HG02973 (cell line): Measurements from ENCODE around the gene MBD2.
"Not testable (repeated sequence)": the region's sequence is repeated elsewhere in the genome, so short reads cannot be mapped to it uniquely, and the experiment has no call there.

Experiments
- ATAC-seq: cut with Tn5 transposase; IDR thresholded peaks from one replicate; pipeline ENCODE4 v1.9.1; 2021; ENCODE audit warnings: moderate library complexity; ENCODE audit not compliant: unreplicated experiment

MBD2 gene, protein sequence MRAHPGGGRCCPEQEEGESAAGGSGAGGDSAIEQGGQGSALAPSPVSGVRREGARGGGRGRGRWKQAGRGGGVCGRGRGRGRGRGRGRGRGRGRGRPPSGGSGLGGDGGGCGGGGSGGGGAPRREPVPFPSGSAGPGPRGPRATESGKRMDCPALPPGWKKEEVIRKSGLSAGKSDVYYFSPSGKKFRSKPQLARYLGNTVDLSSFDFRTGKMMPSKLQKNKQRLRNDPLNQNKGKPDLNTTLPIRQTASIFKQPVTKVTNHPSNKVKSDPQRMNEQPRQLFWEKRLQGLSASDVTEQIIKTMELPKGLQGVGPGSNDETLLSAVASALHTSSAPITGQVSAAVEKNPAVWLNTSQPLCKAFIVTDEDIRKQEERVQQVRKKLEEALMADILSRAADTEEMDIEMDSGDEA

GRCh38 chr18:54224379-54225014 is at the start of gene MBD2:
MBD2 (minus strand) TSS chr18:54224669; CDS start chr18:54224559, 110 bp downstream.
- ATAC-seq: peak; percentile 89

DNA sequence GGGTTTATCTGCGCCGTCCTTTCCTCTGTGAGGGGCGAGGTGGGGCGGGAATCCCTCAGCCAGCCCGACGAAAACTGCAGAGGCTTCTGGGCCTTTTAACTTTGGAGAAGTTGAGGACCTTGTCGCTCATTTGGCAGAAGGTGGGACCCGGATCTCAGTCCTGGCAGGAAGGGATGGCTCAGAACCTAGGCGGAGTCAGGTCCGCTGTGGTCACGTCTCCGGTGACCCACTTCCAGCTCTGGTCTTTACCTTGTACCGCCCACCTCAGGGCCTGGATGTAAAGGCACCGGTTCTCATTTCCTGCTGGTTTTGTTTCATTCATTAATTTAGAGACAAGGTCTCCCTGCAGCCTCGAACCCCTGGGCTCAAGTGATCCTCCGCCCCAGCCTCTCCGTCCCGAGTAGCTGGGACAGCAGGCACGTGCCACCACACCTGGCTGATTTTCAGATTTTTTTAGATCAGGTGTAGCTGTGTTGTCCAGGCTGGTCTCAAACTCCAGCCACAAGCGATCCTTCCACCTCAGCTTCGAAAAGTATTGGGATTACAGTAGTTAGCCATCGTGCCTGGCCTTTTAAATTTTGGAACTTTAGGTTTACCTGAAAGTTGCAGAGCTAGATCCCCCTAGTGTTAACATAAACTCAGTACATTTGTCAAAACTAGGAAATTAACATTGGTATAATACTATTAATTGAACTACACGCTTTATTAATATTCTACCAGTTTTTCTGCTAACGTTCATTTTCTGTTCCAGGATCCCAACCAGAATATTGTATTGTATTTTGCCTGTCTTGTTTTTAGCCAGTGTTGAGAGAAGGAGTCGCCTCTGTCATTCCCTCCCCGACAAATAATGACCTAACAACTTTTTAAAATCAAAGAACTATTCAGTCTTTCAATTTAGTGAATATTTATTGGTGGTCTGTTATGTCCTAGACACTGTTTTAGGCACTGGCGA is 45.7 kb upstream of the MBD2 start:
- ATAC-seq: peak; percentile 29

- ATAC-seq: no peak
Measured at GRCh38 chr18:54268751-54269150, 44.3 kb upstream of the MBD2 start.

GRCh38 chr18:54267701-54268100 is 43.2 kb upstream of the MBD2 start:
- no peak for ATAC-seq

DNA sequence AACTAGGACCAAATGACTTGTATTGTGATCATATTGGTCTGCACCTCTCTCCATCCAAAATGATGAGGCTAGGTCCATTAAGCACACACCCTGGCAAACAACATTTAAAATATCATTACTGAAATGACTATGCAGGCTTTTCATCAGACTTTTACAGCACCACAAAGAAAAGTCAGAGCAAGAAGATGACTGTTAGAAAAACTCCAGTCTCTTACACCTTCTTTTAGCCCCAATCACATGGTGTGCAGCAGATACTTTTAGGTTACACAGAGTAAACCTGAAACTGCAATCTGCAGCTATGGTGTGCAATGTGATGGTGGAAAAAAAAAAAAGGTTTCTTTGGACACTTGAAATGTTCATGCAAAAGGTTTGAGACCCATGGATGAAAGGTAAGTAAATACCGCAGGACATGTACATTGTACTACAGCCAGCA is 39.5 kb upstream of the MBD2 start:
- ATAC-seq: peak; percentile 76

GRCh38 chr18:54261894-54262293 is 37.4 kb upstream of the MBD2 start:
- ATAC-seq: peak; percentile 66

DNA sequence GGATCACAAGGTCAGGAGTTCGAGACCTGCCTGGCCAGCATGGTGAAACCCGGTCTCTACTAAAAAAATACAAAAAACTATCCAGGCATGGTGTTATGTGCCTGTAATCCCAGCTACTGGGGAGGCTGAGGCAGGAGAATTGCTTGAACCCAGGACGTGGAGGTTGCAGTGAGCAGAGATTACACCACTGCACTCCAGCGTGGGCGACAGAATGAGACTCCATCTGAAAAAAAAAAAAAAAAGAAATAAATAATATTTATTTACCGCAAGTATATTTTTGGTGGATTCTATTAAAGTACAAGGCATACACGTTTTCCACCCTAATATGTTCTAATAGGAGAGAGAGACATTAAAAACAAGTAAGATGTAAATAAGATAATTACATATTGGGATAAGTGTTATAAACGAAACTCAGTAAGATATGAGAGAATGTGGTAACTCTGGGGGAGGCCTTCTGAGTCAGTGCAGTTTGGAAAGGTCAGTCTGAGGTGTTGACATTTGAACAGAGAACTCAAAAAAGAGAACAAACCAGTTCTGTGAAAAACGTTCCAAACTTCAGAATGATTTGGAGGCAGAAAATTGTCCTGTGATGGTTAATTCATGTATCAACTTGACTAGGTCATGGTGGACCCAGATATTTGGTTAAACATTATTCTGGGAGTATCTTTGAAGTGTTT is 36.1 kb upstream of the MBD2 start:
- peak; percentile 37 for ATAC-seq

DNA sequence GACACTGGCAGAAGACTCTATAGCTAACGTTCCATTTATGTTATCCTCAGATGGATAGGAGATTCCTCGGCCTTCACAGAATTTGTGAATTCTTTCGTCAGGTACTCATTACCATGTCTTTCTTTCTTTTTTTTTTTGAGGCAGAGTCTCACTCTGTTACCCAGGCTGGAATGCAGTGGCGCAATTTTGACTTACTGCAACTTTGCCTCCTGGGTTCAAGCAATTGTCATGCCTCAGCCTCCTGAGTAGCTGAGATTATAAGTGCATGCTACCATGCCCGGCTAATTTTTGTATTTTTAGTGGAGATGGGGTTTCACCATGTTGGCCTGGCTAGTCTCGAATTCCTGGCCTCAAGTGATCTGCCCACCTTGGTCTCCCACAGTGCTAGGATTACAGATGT is 33.3 kb upstream of the MBD2 start:
- ATAC-seq: not testable (repeated sequence)

GRCh38 chr18:54257015-54257414 is 32.5 kb upstream of the MBD2 start:
- no peak for ATAC-seq

DNA sequence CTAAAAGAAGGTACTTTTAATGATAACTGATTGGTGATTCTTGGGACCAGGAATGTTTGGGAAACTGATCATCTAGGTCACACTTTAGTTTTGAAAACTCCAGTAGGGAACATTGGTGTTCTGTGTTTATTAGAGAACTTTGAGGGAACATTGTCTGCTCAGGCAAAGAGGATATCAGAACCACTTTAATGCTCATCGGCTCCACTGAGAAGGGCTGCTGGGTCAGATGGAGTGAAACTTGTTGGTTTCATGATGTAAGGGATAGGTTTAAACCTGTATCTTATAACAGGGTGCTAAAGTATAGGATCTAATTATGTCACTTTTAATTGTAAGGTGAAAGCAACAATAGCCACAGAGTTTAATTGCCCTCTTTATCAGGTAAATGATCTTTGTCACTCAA is 30.7 kb upstream of the MBD2 start:
- ATAC-seq: no peak

- ATAC-seq: no peak
Measured at GRCh38 chr18:54254265-54254758, 29.8 kb upstream of the MBD2 start.

- ATAC-seq: no peak
Measured at GRCh38 chr18:54251606-54252390, 27.3 kb upstream of the MBD2 start.

DNA sequence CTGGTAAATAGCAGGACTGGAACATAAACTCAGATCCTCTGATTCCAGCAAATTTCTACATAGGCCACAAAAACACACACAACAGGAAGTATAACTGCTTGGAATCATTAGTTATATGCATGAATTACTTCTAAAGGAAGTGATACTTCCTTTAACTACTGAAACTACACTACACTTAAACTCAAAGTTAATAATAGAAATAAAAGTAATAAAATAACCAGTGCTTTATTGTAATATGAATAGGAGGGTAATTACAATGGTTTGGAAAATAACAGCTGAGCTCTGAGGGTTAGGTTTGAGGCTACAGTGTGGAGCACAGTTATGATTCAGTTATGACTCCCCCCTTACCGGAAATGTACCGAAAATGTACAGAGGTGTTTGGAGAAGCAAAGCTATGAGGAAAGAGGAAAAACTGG is 26.4 kb upstream of the MBD2 start:
- ATAC-seq: peak; percentile 85

GRCh38 chr18:54247511-54248175 is 23.2 kb upstream of the MBD2 start:
- ATAC-seq: no peak

DNA sequence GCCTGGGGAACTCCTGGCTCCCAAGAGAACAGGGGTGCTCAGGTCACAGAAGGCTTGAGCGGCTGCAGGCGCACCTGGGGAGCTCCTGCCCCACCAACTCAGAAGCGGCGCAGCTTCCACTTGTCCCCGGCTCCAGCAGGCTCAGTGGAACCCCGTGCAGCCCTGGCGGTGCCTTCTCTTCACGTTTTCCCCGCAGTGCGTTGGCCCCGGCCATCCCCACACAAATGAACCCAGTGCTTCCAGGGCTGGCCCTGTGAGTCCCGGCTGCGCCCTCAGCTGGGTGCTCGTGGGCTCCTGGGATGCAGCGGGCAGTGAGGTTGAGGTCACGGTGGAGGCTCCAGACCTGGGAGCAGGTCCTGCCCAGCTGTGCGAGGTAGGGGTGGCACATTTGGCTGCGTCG is 17.9 kb upstream of the MBD2 start:
- ATAC-seq: no peak

DNA sequence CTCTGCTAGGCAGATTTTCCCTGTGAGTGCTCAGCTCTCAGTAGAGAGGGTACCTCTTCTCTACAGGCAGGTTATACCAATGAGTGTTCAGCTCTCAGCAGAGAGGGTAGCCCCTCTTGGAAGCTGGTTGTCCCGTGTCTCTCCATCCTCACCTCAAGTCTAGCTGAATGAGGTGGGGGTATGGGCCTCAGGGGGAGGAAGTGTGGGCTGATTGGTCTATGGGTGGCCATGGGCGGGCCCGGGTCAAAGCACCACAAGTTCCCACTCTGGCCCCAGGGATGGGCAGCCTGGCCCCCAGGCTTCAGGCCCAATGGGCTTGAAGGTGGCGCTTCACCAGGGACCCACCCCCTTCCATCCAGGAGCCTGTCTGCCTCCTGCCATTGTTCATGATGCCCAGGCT is 17.0 kb upstream of the MBD2 start:
- no peak for ATAC-seq

DNA sequence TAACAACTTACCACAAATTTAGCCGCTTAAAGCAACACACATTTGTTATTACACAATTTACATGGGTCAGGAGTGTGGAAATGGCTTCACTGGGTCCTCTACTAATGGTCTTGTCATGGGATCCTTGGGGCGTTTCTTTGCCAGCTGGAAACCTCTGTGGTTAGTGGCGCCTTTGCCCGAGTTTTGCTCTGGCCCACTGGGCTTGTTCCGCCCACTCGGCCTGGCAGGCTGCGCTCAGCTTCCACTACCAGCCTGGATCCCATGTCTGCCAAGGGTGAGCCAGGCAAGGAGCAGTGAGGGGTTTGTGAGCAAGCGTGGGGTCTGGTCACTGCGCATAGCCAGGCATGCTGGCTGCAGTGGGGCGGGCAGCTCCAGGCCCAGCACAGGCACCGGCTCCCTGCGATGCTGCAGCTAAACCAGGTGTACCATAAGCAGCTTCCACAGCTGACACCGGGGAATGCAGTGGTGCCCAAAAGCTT is 16.2 kb upstream of the MBD2 start:
- ATAC-seq: no peak

DNA sequence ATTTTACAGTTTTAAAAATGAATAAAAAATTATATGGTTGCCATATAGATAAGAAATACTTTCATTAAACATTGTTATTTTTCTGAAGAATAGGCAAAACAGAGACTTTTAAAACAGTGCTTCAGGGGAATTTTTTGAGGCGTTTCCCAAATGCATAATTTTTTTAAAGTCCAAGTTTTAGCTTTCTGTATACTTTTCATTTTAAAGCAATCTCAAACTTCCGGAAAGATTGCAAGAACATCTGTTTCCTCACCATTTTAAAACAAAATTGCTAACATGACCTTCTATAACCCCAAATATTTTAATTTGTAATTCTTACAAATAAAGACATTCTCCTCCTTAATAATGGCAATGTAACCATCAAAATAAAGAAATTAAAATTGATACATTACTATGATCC is 15.1 kb upstream of the MBD2 start:
- no peak for ATAC-seq

DNA sequence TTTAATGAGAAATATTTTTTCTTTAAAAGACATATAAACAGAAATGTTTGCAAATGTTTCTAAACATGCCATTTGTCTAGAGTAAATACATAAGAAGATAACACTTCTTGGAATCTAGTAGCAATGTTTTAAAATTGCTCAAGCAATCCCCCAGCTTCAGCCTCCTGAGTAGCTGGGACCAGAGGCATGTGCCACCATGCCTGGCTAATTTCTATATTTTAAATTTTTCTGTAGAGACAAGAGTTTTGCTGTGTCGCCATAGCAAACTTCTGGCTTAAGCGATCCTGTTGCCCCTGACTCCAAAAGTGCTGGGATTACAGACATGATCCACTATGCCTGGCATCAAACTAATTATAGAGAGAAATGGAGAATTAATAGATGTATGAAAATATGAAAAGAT is 14.6 kb upstream of the MBD2 start:
- no peak for ATAC-seq
